Measurements from ENCODE around the gene TSHZ2.
"Not testable (repeated sequence)": the region's sequence is repeated elsewhere in the genome, so short reads cannot be mapped to it uniquely, and the experiment has no call there.

GRCh38 chr20:53366928-53367327 is 394.8 kb downstream of the TSHZ2 start:
- TF ChIP-seq ZNF274 (IDR thresholded peaks at IDR 0.05; ENCODE audit: low read depth, low read length); YY1 (IDR thresholded peaks at IDR 0.05; ENCODE audit: insufficient read depth, insufficient read length); SUZ12 (IDR thresholded peaks at IDR 0.05; ENCODE audit: extremely low read depth, insufficient read depth, insufficient read length): not testable (repeated sequence)

Data from NT2/D1 (cell line).